Effector memory CD4-positive, alpha-beta T cell (primary cell): ENCODE measurements around the gene INO80E.
"Not testable (repeated sequence)": the region's sequence is repeated elsewhere in the genome, so short reads cannot be mapped to it uniquely, and the experiment has no call there.

Source experiments
- DNase-seq, 3 donors: peaks; one replicate each; pipeline ENCODE4 v3.0.0-alpha.2; 2020
- H3K27ac ChIP-seq: 2 replicates; pipeline ENCODE4 v1.7.0; 2013; ENCODE audit warnings: mild to moderate bottlenecking, low read length, moderate library complexity; ENCODE audit not compliant: insufficient read depth, poor library complexity, severe bottlenecking
- H3K27me3 ChIP-seq: replicated peaks from 2 replicates; pipeline ENCODE4 v1.7.0; 2013; ENCODE audit warnings: mild to moderate bottlenecking, low read length; ENCODE audit not compliant: insufficient read depth, control insufficient read depth, poor library complexity, severe bottlenecking
- H3K36me3 ChIP-seq: 2 replicates; pipeline ENCODE4 v1.7.0; 2013; ENCODE audit warnings: mild to moderate bottlenecking, low read length, moderate library complexity; ENCODE audit not compliant: control insufficient read depth, insufficient read depth
- H3K4me1 ChIP-seq: 2 replicates; pipeline ENCODE4 v1.7.0; 2013; ENCODE audit warnings: low read length, mild to moderate bottlenecking; ENCODE audit not compliant: control insufficient read depth, insufficient read depth, poor library complexity, severe bottlenecking
- H3K4me3 ChIP-seq: 2 replicates; pipeline ENCODE4 v1.7.0; 2013; ENCODE audit warnings: low read length, low read depth, mild to moderate bottlenecking; ENCODE audit not compliant: insufficient read depth, poor library complexity, severe bottlenecking
- H3K9me3 ChIP-seq: 2 replicates; pipeline ENCODE4 v1.7.0; 2013; ENCODE audit warnings: mild to moderate bottlenecking, low read length, moderate library complexity; ENCODE audit not compliant: control insufficient read depth
- total RNA-seq, 3 donors: gene quantifications; one replicate each; lab custom pipeline; 2026; lab: John Stamatoyannopoulos, UW

Gene INO80E, protein sequence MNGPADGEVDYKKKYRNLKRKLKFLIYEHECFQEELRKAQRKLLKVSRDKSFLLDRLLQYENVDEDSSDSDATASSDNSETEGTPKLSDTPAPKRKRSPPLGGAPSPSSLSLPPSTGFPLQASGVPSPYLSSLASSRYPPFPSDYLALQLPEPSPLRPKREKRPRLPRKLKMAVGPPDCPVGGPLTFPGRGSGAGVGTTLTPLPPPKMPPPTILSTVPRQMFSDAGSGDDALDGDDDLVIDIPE
- 56.6 to 88.0 (median 85.4) reads per million in 3 donors for total RNA-seq

DNA sequence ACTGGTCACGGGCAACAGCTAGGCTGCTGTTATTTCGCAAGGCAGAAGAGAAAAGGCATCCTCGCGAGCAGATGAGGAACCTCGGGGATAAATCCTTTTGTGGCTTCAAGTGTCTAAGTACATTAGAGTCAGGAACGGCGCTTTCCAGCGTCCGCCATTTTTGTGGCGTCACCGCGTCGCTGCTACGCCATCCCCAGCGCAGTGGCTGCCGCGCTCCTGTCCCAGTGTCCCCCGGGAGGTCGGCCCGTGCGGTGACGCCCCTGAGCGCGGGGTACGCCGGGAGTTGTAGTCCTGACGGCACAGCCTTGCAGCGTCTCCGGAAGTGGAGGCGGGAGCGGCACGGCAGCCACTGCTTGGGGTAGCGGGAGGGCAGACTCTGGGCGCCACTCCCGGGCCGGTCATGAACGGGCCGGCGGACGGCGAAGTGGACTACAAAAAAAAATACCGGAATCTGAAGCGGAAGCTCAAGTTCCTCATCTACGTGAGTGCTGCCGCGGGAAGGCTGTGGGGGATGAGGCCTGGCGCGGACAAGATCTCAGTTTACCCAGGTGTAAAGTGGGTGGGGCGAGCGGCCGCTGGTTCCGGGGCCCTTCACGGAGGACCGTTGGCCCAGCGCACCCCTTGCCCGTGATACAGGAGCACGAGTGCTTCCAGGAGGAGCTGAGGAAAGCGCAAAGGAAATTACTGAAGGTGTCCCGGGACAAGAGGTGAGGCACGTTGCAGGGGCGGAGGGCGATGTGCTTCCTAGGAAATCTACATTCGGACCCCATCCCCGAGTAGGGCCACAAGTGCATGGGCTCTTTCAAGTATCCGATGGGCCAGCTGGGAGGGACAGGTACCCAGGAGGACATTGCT, at the start of gene INO80E:
TSS of gene INO80E (plus strand) at position 331 of the 855 bp plus-strand sequence. CDS start at position 401, 70 bp downstream.
- peaks cover 17% of the 10 kb centered on the region for H3K4me1 ChIP-seq
- DNase-seq: peak; percentile 95 to 99 (median 98)
- H3K9me3 ChIP-seq: no peaks in the 10 kb centered on the region

DNA sequence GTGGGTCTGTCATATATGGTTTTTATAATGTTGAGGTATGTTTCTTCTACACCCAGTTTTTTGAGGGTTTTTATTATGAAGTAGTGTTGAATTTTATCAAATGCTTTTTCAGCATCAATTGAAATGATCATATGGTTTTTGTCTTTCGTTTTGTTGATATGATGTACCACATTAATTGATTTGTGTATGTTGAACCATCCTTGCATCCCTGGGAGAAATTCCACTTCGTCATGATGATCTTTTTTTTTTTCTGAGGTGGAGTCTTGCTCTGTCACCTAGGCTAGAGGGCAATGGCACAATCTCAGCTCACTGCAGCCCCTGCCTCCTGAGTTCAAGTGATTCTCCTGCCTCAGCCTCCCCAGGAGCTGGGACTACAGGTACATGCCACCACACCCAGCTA, 48.1 kb upstream of the INO80E start:
- Histone ChIP-seq H3K4me1 (no peaks in the 10 kb centered on the region), H3K36me3 (no peaks in the 10 kb centered on the region)

More for the DNA sequence above, at the start of gene INO80E:
- Histone ChIP-seq H3K36me3 (peaks cover 36% of the 10 kb centered on the region), H3K4me3 (peak within 1 kb of the TSS; percentile 96), H3K27ac (peak within 1 kb of the TSS; percentile 99), H3K27me3 (no peaks in the 10 kb centered on the region)

DNA sequence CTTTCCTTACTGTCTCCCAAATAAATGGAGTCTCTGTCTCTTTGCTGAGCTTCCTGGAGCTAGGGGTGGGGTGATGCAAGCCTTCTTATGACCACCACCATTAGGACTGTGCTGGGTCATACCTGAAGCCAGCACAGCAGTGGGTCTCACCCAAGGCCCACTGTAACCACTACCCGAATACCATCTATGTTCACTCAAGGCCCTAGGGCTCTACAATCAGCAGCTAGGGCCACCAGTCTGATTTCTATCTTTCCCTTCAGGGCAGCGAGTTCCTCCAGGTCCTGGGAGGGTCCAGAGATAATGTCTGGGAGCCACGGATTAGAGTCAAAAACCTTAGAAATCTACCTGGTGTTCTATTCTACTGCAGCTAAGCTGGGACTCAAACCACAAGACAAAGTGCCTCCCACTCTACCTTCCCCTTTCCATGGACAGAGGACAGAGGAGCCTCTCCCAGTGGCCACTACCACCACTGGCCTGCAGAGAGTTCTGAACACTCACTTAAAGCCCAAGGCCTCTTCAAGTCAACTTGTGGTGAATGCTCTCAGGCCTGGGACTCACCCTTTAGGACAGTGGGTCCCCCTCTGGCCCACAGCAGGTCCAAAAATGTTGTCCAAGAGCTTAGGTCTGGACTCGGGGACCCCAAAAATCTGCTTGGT, 45.1 kb upstream of the INO80E start:
- Histone ChIP-seq H3K4me1 (no peaks in the 10 kb centered on the region), H3K9me3 (no peaks in the 10 kb centered on the region), H3K27me3 (no peaks in the 10 kb centered on the region), H3K4me3 (no peak overlapping the region), H3K36me3 (no peaks in the 10 kb centered on the region), H3K27ac (no peak overlapping the region)
- no peak for DNase-seq

More for the DNA sequence above, 48.1 kb upstream of the INO80E start:
- no peaks in the 10 kb centered on the region for H3K9me3 ChIP-seq
- H3K4me3 ChIP-seq: no peak overlapping the region
- H3K27me3 ChIP-seq: no peaks in the 10 kb centered on the region
- H3K27ac ChIP-seq: no peak overlapping the region
- DNase-seq: no peak

DNA sequence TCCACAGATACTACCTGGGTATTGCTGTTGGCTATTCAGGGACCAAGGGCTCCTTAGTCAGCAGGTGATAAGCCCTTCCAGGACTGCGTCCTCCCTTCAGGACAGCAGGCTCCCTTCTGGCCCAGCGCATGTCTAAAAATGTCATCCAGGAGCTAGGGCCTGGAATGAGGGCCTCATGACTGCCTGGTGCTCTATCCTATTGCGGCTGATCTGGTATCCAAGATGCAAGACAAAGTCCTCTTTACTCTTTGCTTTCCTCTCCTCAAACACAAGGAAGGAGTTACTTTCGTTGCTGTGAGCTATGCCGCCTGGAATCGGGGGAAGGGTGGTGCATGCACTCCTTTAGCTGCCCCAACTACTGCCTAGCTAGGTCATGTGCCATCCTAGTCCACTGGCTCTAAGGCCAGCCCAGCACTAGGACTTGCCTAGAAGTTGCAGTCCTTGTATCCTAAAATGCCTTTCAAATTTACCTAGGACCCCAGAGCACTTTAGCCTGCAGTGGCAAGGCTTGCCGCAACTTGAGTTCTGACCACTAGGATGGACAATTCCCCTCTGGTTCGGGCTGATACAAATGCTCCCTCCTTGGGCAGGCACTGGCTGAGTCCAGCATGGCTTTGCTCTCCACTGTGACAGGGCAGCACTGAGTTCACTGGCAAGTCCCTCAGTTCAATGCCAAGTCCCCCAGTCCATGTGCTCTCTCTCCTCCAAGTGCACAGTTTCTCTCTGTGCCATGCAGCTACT, 44.2 kb upstream of the INO80E start:
- no peaks in the 10 kb centered on the region for H3K27me3 ChIP-seq
- DNase-seq: no peak
- H3K9me3 ChIP-seq: no peaks in the 10 kb centered on the region
- H3K4me3 ChIP-seq: no peak overlapping the region
- no peaks in the 10 kb centered on the region for H3K36me3 ChIP-seq
- no peak overlapping the region for H3K27ac ChIP-seq
- H3K4me1 ChIP-seq: no peaks in the 10 kb centered on the region

DNA sequence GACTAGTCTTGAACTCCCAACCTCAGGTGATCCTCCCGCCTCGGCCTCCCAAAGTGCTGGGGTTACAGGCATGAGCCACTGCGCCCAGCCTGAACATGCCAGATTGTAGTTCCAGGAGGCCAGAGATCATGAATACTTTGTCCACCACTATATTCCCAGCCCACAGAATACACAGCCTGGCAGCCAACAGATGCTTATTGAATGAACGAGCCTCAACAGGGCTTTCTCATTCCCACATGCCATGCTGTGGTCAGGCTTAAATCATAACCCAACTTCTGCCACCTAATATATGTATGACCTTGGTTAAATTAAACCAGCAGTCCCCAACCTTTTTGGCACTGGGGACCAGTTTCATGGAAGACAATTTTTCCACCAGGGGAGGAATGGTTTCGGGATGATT, 37.3 kb upstream of the INO80E start:
- no peak overlapping the region for H3K4me3 ChIP-seq
- H3K4me1 ChIP-seq: peaks cover 11% of the 10 kb centered on the region
- no peak for DNase-seq
- no peaks in the 10 kb centered on the region for H3K27me3 ChIP-seq
- H3K36me3 ChIP-seq: no peaks in the 10 kb centered on the region
- H3K9me3 ChIP-seq: no peaks in the 10 kb centered on the region
- no peak overlapping the region for H3K27ac ChIP-seq

DNA sequence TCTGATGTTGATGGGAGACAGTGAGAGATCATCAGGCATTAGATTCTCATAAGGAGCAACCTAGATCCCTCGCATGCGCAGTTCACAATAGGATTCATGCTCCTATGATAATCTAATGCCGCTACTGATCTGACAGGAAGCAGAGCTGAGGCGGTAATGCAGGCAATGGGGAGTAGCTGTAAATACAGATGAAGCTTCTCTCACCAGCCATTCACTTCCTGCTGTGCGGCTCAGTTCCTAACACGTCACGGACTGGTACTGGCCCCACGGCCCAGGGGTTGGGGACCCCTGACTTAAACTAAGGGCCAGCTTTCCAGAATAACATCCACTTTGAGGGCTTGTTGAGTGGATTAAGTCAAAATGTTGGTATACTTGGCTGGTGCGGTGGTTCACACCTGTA, 36.7 kb upstream of the INO80E start:
- H3K27ac ChIP-seq: no peak overlapping the region
- no peaks in the 10 kb centered on the region for H3K36me3 ChIP-seq
- no peak overlapping the region for H3K4me3 ChIP-seq
- no peak for DNase-seq
- peaks cover 11% of the 10 kb centered on the region for H3K4me1 ChIP-seq
- H3K9me3 ChIP-seq: no peaks in the 10 kb centered on the region
- no peaks in the 10 kb centered on the region for H3K27me3 ChIP-seq

DNA sequence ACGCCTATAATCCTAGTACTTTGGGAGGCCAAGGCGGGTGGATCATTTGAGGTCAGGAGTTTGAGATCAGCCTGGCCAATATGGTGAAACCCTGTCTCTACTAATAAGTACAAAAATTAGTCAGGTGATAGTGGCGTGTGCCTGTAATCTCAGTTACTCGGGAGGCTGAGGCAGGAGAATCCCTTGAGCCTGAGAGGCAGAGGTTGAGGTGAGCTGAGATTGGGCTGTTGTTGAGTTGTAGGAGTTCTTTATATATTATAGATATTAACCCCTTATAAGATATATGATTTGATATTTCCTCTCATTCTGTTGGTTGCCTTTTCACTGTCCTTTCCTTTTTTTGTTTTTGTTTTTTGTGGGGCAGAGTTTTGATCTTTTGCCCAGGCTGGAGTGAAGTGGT, 36.2 kb upstream of the INO80E start:
- DNase-seq, H3K27ac ChIP-seq, H3K4me3 ChIP-seq, H3K9me3 ChIP-seq, H3K27me3 ChIP-seq, H3K36me3 ChIP-seq: not testable (repeated sequence)
- peaks cover 11% of the 10 kb centered on the region for H3K4me1 ChIP-seq

DNA sequence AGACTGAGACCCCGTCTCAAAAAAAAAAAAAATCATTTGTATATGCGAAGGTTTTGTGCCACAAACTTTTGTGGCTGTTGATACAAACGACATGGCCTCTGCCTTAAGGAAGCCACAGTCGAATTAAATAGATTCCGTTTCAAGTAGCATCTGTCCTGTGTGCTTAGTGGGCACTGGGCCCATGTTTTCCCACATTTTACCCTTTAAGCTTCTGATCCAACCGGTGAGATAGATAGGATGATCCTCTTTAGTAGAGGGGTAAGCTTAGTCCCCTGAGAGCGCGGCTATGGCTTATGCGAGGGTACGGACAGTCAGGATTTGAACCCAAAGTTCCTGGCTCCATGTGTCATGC, 34.9 kb upstream of the INO80E start:
- Histone ChIP-seq H3K9me3 (no peaks in the 10 kb centered on the region), H3K4me1 (peaks cover 11% of the 10 kb centered on the region), H3K27me3 (no peaks in the 10 kb centered on the region), H3K27ac (peak overlapping the region; percentile 66), H3K36me3 (no peaks in the 10 kb centered on the region), H3K4me3 (peak overlapping the region; percentile 70)
- DNase-seq: no peak

DNA sequence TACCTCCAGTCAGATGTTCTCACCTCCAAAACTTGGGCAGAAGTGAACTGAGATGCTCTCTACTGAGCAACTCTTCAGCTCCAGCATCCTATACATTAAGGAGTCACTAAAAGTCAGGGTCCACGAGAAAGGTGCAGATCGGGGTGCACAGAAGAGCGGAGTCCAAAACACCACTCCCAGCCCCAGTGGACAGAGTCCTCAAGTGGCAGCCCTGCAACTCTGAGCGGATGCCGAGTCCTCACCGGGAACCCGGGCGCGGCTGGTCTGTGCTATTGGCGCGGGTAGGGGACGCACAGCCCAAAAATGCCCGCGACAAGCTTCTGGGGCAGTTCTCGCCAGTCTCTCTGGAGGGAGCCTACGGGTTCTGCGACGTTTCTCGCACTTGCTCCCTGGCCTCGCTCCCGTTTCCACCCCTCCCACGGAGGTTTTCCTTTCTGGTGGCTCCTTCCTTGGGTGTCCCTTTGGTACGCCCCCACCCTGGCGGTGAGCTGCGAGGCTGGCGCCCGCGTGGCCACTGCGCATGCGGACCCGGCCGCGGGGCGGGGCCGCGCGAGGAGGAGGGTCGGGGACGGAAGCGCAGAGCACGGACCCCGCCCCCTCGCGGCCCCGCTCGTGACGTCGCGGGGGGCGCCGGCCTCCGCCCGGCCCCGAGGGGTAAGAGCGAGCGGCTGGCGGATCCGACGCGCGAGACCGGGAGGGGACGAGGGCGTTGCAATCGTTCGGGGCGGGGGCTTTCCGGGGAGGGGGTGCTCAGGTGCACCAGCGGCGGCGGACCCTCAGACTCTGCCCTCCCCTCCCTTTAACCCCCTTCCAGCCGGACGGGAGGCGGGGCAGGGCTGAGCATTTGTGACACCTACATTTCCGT, 34.3 kb upstream of the INO80E start, which contains the start of gene TMEM219:
TSS of gene TMEM219 (plus strand) at position 601 of the 865 bp plus-strand sequence. CDS start 1,065 bp downstream, outside the sequence.
- H3K27me3 ChIP-seq: no peaks in the 10 kb centered on the region
- peak within 1 kb of the TSS; percentile 87 for H3K27ac ChIP-seq
- peak; percentile 90 to 93 (median 91) for DNase-seq

More for the DNA sequence above, 34.3 kb upstream of the INO80E start, which contains the start of gene TMEM219:
- H3K4me1 ChIP-seq: peaks cover 11% of the 10 kb centered on the region
- H3K4me3 ChIP-seq: peak within 1 kb of the TSS; percentile 70
- no peaks in the 10 kb centered on the region for H3K9me3 ChIP-seq
- H3K36me3 ChIP-seq: no peaks in the 10 kb centered on the region
